Fibroblast of lung (primary cell): Measurements from ENCODE around the gene DNAH10. TPM values are rescaled to one million over a fixed set of nuclear protein-coding genes. Genes with fewer than 3 reads are reported as not detected.

Experiments
- DNase-seq, 2 donors: peaks; one replicate each; pipeline versions ENCODE4 v3.0.0 to v3.0.0-alpha.2; 2010; ENCODE audit warnings: low read depth in 2 of 2
- H2AFZ ChIP-seq: 2 replicates; pipeline ENCODE4 v1.5.1; 2012; ENCODE audit warnings: low read length, control low read depth, inconsistent platforms
- H3K27ac ChIP-seq: 2 replicates; pipeline ENCODE4 v1.5.1; 2011; ENCODE audit warnings: low read length, control low read depth; ENCODE audit not compliant: insufficient read depth
- H3K27me3 ChIP-seq: 2 replicates; pipeline ENCODE4 v1.5.1; 2011; ENCODE audit warnings: mild to moderate bottlenecking, low read length; ENCODE audit not compliant: control insufficient read depth, insufficient read depth
- H3K36me3 ChIP-seq: 2 replicates; pipeline ENCODE4 v1.5.1; 2011; ENCODE audit warnings: low read length; ENCODE audit not compliant: control insufficient read depth, insufficient read depth
- H3K4me1 ChIP-seq: 2 replicates; pipeline ENCODE4 v1.5.1; 2011; ENCODE audit warnings: low read length; ENCODE audit not compliant: control insufficient read depth, insufficient read depth; ENCODE audit errors: extremely low read depth
- H3K4me2 ChIP-seq: 2 replicates; pipeline ENCODE4 v1.5.1; 2011; ENCODE audit warnings: low read length, control low read depth; ENCODE audit not compliant: insufficient read depth; ENCODE audit errors: extremely low read depth
- H3K4me3 ChIP-seq, 4 experiments: fragments of 200-600 bp in 1 of 4; sonication (generic) in 1 of 4; replicated peaks in 1 of 4; 2 replicates each; pipeline ENCODE4 v1.5.1; 2011 to 2016; ENCODE audit warnings: low read length in 4 of 4, low read depth in 3 of 4, mild to moderate bottlenecking in 3 of 4, control low read depth in 2 of 4, inconsistent platforms in 1 of 4, mixed read lengths in 1 of 4; ENCODE audit not compliant: insufficient read depth in 1 of 4; ENCODE audit errors: control extremely low read depth in 1 of 4
- H3K79me2 ChIP-seq: 2 replicates; pipeline ENCODE4 v1.5.1; 2012; ENCODE audit warnings: mild to moderate bottlenecking, low read length, inconsistent platforms; ENCODE audit not compliant: control insufficient read depth, insufficient read depth
- H3K9ac ChIP-seq: 2 replicates; pipeline ENCODE4 v1.5.1; 2011; ENCODE audit warnings: mild to moderate bottlenecking, low read length, control low read depth; ENCODE audit not compliant: insufficient read depth
- H3K9me3 ChIP-seq: 2 replicates; pipeline ENCODE4 v1.5.1; 2012; ENCODE audit warnings: low read depth, low read length; ENCODE audit not compliant: control insufficient read depth, insufficient read depth
- H4K20me1 ChIP-seq: 2 replicates; pipeline ENCODE4 v1.5.1; 2011; ENCODE audit warnings: low read length; ENCODE audit not compliant: control insufficient read depth, insufficient read depth; ENCODE audit errors: extremely low read depth
- CTCF ChIP-seq, 2 donors: IDR thresholded peaks in 1 of 2; conservative IDR thresholded peaks in 1 of 2; 1 replicate in 1 of 2; 2 replicates in 1 of 2; pipeline ENCODE4 v1.5.1; 2011 to 2012; ENCODE audit warnings: low read length in 2 of 2, control low read depth in 1 of 2, inconsistent platforms in 1 of 2, low read depth in 1 of 2, mild to moderate bottlenecking in 1 of 2
- EZH2 ChIP-seq: IDR thresholded peaks from 2 replicates; pipeline ENCODE4 v1.5.1; 2012; ENCODE audit warnings: low read length, control low read depth, mild to moderate bottlenecking; ENCODE audit errors: missing control alignments
- polyA plus RNA-seq, 2 donors: library from polyadenylated mRNA; depleted of rRNA in 1 of 2; stranded (reverse) in 1 of 2; unstranded in 1 of 2; fragments of >200 nt; gene quantifications; 2 replicates each; pipeline ENCODE4 v1.2.1, GENCODE V29; 2011 to 2012; ENCODE audit warnings: missing spikeins in 1 of 2
- total RNA-seq: library from RNA; depleted of rRNA; stranded (reverse); fragments of >200 nt; gene quantifications from 2 replicates; pipeline ENCODE4 v1.2.1, GENCODE V29; 2014

DNAH10 gene
- total and polyA plus RNA-seq, 2 donors (not counting 1 experiment from before 2014, with no cell fraction given) = 0.06 to 0.33 TPM

- Histone ChIP-seq H2AFZ (no peak overlapping the region), H3K36me3 (no peaks in the 10 kb centered on the region), H3K4me1 (no peaks in the 10 kb centered on the region), H3K27ac (no peak overlapping the region), H4K20me1 (no peaks in the 10 kb centered on the region), H3K27me3 (no peaks in the 10 kb centered on the region), H3K79me2 (no peaks in the 10 kb centered on the region), H3K4me3 (no peak overlapping the region), H3K9me3 (no peaks in the 10 kb centered on the region), H3K4me2 (no peak overlapping the region), H3K9ac (no peak overlapping the region)
- no peak for DNase-seq
- TF ChIP-seq CTCF (conservative IDR thresholded peaks at IDR 0.05 in 1 of 2, IDR thresholded peaks at IDR 0.05 in 1 of 2; ENCODE audit: low read depth in 1 of 2, low read length in 2 of 2) = no peak
- TF ChIP-seq EZH2 = no peak
Observed at GRCh38 chr12:123807002-123807401, 44.9 kb downstream of the DNAH10 start.

GRCh38 chr12:123807670-123808069 lies 45.6 kb downstream of the DNAH10 start:
- no peak overlapping the region for H2AFZ ChIP-seq
- no peaks in the 10 kb centered on the region for H3K4me1 ChIP-seq
- DNase-seq = peak; percentile 6 to 19
- no peaks in the 10 kb centered on the region for H3K79me2 ChIP-seq
- H3K36me3 ChIP-seq = no peaks in the 10 kb centered on the region
- no peak overlapping the region for H3K4me2 ChIP-seq
- no peak overlapping the region for H3K27ac ChIP-seq
- H4K20me1 ChIP-seq = no peaks in the 10 kb centered on the region
- no peaks in the 10 kb centered on the region for H3K27me3 ChIP-seq
- H3K9ac ChIP-seq = no peak overlapping the region
- H3K9me3 ChIP-seq = no peaks in the 10 kb centered on the region
- TF ChIP-seq EZH2 = no peak
- TF ChIP-seq CTCF (conservative IDR thresholded peaks at IDR 0.05 in 1 of 2, IDR thresholded peaks at IDR 0.05 in 1 of 2; ENCODE audit: low read depth in 1 of 2, low read length in 2 of 2) = no peak
- H3K4me3 ChIP-seq = no peak overlapping the region

- Histone ChIP-seq H3K4me1 (no peaks in the 10 kb centered on the region), H3K27me3 (no peaks in the 10 kb centered on the region), H2AFZ (no peak overlapping the region), H3K36me3 (no peaks in the 10 kb centered on the region), H4K20me1 (no peaks in the 10 kb centered on the region), H3K79me2 (no peaks in the 10 kb centered on the region), H3K4me2 (no peak overlapping the region), H3K27ac (no peak overlapping the region), H3K9ac (no peak overlapping the region), H3K9me3 (no peaks in the 10 kb centered on the region), H3K4me3 (no peak overlapping the region)
- DNase-seq = peak in 1 of 2 donors; percentile 3
- peak; percentile 26 to 41 for TF ChIP-seq CTCF (conservative IDR thresholded peaks at IDR 0.05 in 1 of 2, IDR thresholded peaks at IDR 0.05 in 1 of 2; ENCODE audit: low read depth in 1 of 2, low read length in 2 of 2)
- TF ChIP-seq EZH2 = no peak
Observed at GRCh38 chr12:123808167-123808566, 46.1 kb downstream of the DNAH10 start.
